ENCODE results near the gene TRIM14. TPM values are rescaled to one million over a fixed set of nuclear protein-coding genes. Genes with fewer than 3 reads are reported as not detected.

Gene TRIM14
- total RNA-seq, 1 experiment from 2014 or later, result 12.5 TPM

DNA sequence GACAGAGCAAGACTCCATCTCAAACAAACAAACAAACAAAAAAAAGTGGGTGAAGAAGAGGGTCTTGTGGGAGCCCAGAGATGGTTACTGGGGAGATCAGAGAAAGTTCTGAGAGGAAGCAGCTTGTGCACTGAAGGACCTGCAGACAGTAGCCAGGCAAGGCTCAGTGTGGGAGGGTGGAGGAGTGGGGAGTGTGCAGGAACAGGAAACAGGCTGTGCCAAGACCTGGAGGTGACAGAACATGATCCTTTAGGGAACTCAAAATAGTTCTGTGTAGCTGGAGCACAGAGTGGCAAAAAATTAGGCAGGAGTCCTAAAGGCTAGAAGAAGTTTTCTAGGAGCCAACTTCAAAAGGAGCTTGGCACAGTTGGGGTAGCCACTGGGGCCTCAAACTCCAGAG is 81.7 kb downstream of the TRIM14 start:
- no peak overlapping the region for H3T11ph ChIP-seq (ENCODE audit: low read length)
- H4K5ac ChIP-seq (ENCODE audit: insufficient read length, low read depth, low read length), result no peak overlapping the region
- no peak for DNase-seq
- H3K56ac ChIP-seq (ENCODE audit: insufficient read length, low read depth, low read length), result no peak overlapping the region
- H3K4ac ChIP-seq (ENCODE audit: low read depth, low read length), result no peak overlapping the region
- no peaks in the 10 kb centered on the region for H3K27me3 ChIP-seq (ENCODE audit: insufficient read depth, low read length)
- H3K18ac ChIP-seq (ENCODE audit: insufficient read length, low read depth, low read length), result no peak overlapping the region
- H3K27me3 Mint-ChIP-seq (ENCODE audit: low read depth), result peaks cover 46% of the 10 kb centered on the region
- H3K27ac Mint-ChIP-seq, result no peak overlapping the region
- no peak overlapping the region for H2AK5ac ChIP-seq (ENCODE audit: insufficient read length, low read length)
- H4K8ac ChIP-seq (replicated peaks; ENCODE audit: insufficient read length, low read depth, low read length), result no peak overlapping the region
- H3K4me3 Mint-ChIP-seq, result no peak overlapping the region
- no peak overlapping the region for H3K14ac ChIP-seq (ENCODE audit: insufficient read depth, low read length)
- no peaks in the 10 kb centered on the region for H3K4me1 ChIP-seq (ENCODE audit: insufficient read depth, low read length)
- no peak overlapping the region for H2BK5ac ChIP-seq (ENCODE audit: insufficient read length, low read length)
- no peak overlapping the region for H3K23ac ChIP-seq (ENCODE audit: insufficient read length, low read depth, low read length)
- no peaks in the 10 kb centered on the region for H3K36me3 Mint-ChIP-seq (ENCODE audit: insufficient read depth in 1 of 3, low read depth in 3 of 3)
- no peak overlapping the region for H3K27ac ChIP-seq (ENCODE audit: insufficient read length, low read depth, low read length)
- peaks cover 10 to 14% of the 10 kb centered on the region in 2 experiments for H3K4me1 Mint-ChIP-seq
- H3K23me2 ChIP-seq (ENCODE audit: insufficient read length, low read depth, low read length, poor library complexity, severe bottlenecking), result no peaks in the 10 kb centered on the region
- no peak overlapping the region for H2BK12ac ChIP-seq (ENCODE audit: insufficient read length, low read depth, low read length)
- no peaks in the 10 kb centered on the region for H4K20me1 ChIP-seq (ENCODE audit: control insufficient read depth, insufficient read depth, insufficient read length)
- no peak overlapping the region for H3K9ac ChIP-seq (ENCODE audit: extremely low read depth, insufficient read length, low read length)
- H3K9me3 ChIP-seq (ENCODE audit: control insufficient read depth, low read depth, low read length), result no peaks in the 10 kb centered on the region
- no peak overlapping the region for H2BK15ac ChIP-seq (ENCODE audit: low read depth, low read length)
- H3K79me1 ChIP-seq (ENCODE audit: insufficient read depth, low read depth, low read length, poor library complexity, severe bottlenecking), result no peaks in the 10 kb centered on the region
- H2BK20ac ChIP-seq (ENCODE audit: low read depth, low read length, poor library complexity, severe bottlenecking), result no peak overlapping the region
- no peak overlapping the region for H3K4me2 ChIP-seq (ENCODE audit: insufficient read depth, insufficient read length, low read length)
- no peak overlapping the region for H2AFZ ChIP-seq (ENCODE audit: low read length)
- H3K9me3 Mint-ChIP-seq, result no peaks in the 10 kb centered on the region
- H2BK120ac ChIP-seq (ENCODE audit: low read depth, low read length, poor library complexity, severe bottlenecking), result no peak overlapping the region
- TF ChIP-seq, protein P1, sequence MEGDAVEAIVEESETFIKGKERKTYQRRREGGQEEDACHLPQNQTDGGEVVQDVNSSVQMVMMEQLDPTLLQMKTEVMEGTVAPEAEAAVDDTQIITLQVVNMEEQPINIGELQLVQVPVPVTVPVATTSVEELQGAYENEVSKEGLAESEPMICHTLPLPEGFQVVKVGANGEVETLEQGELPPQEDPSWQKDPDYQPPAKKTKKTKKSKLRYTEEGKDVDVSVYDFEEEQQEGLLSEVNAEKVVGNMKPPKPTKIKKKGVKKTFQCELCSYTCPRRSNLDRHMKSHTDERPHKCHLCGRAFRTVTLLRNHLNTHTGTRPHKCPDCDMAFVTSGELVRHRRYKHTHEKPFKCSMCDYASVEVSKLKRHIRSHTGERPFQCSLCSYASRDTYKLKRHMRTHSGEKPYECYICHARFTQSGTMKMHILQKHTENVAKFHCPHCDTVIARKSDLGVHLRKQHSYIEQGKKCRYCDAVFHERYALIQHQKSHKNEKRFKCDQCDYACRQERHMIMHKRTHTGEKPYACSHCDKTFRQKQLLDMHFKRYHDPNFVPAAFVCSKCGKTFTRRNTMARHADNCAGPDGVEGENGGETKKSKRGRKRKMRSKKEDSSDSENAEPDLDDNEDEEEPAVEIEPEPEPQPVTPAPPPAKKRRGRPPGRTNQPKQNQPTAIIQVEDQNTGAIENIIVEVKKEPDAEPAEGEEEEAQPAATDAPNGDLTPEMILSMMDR (conservative IDR thresholded peaks at IDR 0.05), result no peak
- H3K79me2 ChIP-seq (ENCODE audit: insufficient read depth, low read length), result no peaks in the 10 kb centered on the region
- no peak overlapping the region for H4K91ac ChIP-seq (ENCODE audit: insufficient read length, low read depth, low read length)
